ENCODE results near the gene C14orf132.

The C14orf132 gene

GRCh38 chr14:96039633-96040311, 610 bp downstream of the C14orf132 start:
- no peak for DNase-seq (ENCODE audit: low read depth in 2 of 2, low spot score in 1 of 2)

- DNase-seq (ENCODE audit: low read depth in 2 of 2, low spot score in 1 of 2), result no peak
Measured at GRCh38 chr14:96040828-96041371, 1.7 kb downstream of the C14orf132 start.

GRCh38 chr14:96042248-96042930, 3.2 kb downstream of the C14orf132 start:
- no peak for DNase-seq (ENCODE audit: low read depth in 2 of 2, low spot score in 1 of 2)

- DNase-seq (ENCODE audit: low read depth in 2 of 2, low spot score in 1 of 2), result no peak
Measured at GRCh38 chr14:96046630-96047029, 7.5 kb downstream of the C14orf132 start.

GRCh38 chr14:96047101-96047500, 7.9 kb downstream of the C14orf132 start:
- DNase-seq (ENCODE audit: low read depth in 2 of 2, low spot score in 1 of 2), result no peak

- DNase-seq (ENCODE audit: low read depth in 2 of 2, low spot score in 1 of 2), result no peak
Measured at GRCh38 chr14:96049932-96050331, 10.8 kb downstream of the C14orf132 start.

GRCh38 chr14:96050482-96050881, 11.3 kb downstream of the C14orf132 start:
- DNase-seq (ENCODE audit: low read depth in 2 of 2, low spot score in 1 of 2), result no peak

- DNase-seq (ENCODE audit: low read depth in 2 of 2, low spot score in 1 of 2), result no peak
Measured at GRCh38 chr14:96051231-96051630, 12.1 kb downstream of the C14orf132 start.

GRCh38 chr14:96051642-96052540, 12.7 kb downstream of the C14orf132 start:
- DNase-seq (ENCODE audit: low read depth in 2 of 2, low spot score in 1 of 2), result no peak

GRCh38 chr14:96052541-96053247, 13.5 kb downstream of the C14orf132 start:
- DNase-seq (ENCODE audit: low read depth in 2 of 2, low spot score in 1 of 2), result no peak

- no peak for DNase-seq (ENCODE audit: low read depth in 2 of 2, low spot score in 1 of 2)
Measured at GRCh38 chr14:96053248-96053599, 14.1 kb downstream of the C14orf132 start.

GRCh38 chr14:96053600-96054381, 14.6 kb downstream of the C14orf132 start:
- no peak for DNase-seq (ENCODE audit: low read depth in 2 of 2, low spot score in 1 of 2)

GRCh38 chr14:96054661-96055060, 15.5 kb downstream of the C14orf132 start:
- no peak for DNase-seq (ENCODE audit: low read depth in 2 of 2, low spot score in 1 of 2)

- no peak for DNase-seq (ENCODE audit: low read depth in 2 of 2, low spot score in 1 of 2)
Measured at GRCh38 chr14:96055065-96055752, 16.0 kb downstream of the C14orf132 start.

- no peak for DNase-seq (ENCODE audit: low read depth in 2 of 2, low spot score in 1 of 2)
Measured at GRCh38 chr14:96055753-96056508, 16.8 kb downstream of the C14orf132 start.

GRCh38 chr14:96056509-96057422, 17.6 kb downstream of the C14orf132 start:
- no peak for DNase-seq (ENCODE audit: low read depth in 2 of 2, low spot score in 1 of 2)

- DNase-seq (ENCODE audit: low read depth in 2 of 2, low spot score in 1 of 2), result no peak
Measured at GRCh38 chr14:96057738-96058137, 18.6 kb downstream of the C14orf132 start.

All from stimulated activated CD8-positive, alpha-beta memory T cell treated with anti-CD3 and anti-CD28 coated beads, Interleukin-4, amount 100 ng/mL, for 1 hour (primary cell).